Body of pancreas (tissue), 4 donors: ENCODE data around the gene CEND1. TPM values are rescaled to one million over a fixed set of nuclear protein-coding genes. Genes with fewer than 3 reads are reported as not detected.

Source experiments
- ATAC-seq: fragments of 150-250 bp; one replicate; pipeline ENCODE4 v1.9.1; 2016
- DNase-seq, 4 donors: peaks; one replicate each; pipeline ENCODE4 v3.0.0-alpha.2; 2019
- H3K27ac ChIP-seq, 4 donors: fragments of 200-600 bp; sonication (generic); 1 replicate in 3 of 4; 2 replicates in 1 of 4; pipeline versions ENCODE4 v1.5.1 to v1.6.1; 2016 to 2019; ENCODE audit warnings: mild to moderate bottlenecking in 1 of 4, mixed read lengths in 1 of 4, moderate library complexity in 1 of 4
- H3K27me3 ChIP-seq, 2 donors: fragments of 200-600 bp; sonication (generic); one replicate each; pipeline ENCODE4 v1.6.0; 2016; ENCODE audit warnings: mild to moderate bottlenecking in 1 of 2
- H3K36me3 ChIP-seq, 2 donors: fragments of 200-600 bp; sonication (generic); replicated peaks in 1 of 2; 2 replicates each; pipeline ENCODE4 v1.5.1; 2016; ENCODE audit warnings: low read depth in 2 of 2; ENCODE audit not compliant: insufficient read depth in 1 of 2
- H3K4me1 ChIP-seq: fragments of 200-600 bp; sonication (generic); one replicate; pipeline ENCODE4 v1.6.0; 2016
- H3K4me3 ChIP-seq, 2 donors: fragments of 200-600 bp; sonication (generic); 1 replicate in 1 of 2; 2 replicates in 1 of 2; pipeline ENCODE4 v1.5.1; 2016 to 2019
- H3K9me3 ChIP-seq, 3 donors: fragments of 200-600 bp; sonication (generic); 1 replicate in 2 of 3; 2 replicates in 1 of 3; pipeline ENCODE4 v1.5.1; 2016
- POLR2A ChIP-seq, 3 donors: fragments of 450-650 bp; IDR thresholded peaks; one replicate each; pipeline ENCODE4 v1.6.1; 2016; ENCODE audit warnings: antibody characterized with exemption in 3 of 3, mild to moderate bottlenecking in 2 of 3
- WGBS, 2 donors: methylation state at CpG; one replicate each; pipeline ENCODE4 v1.1.5; 2017; 5-methylcytosine and 5-hydroxymethylcytosine counted together
- intact Hi-C: fragments of 100-400 bp; cut with DNase I; formaldehyde crosslinking; loops from one replicate; pipeline ENCODE4 v1.15.1; 2023
- total RNA-seq, 2 donors: library from RNA; depleted of rRNA; stranded (reverse); fragments of >200 nt; gene quantifications; one replicate each; pipeline ENCODE4 v1.1.0, GENCODE V29; 2016
- TF ChIP-seq, protein P1 (sequence below), 7 experiments: fragments of 450-650 bp in 4 of 7; fragments of 200-600 bp in 3 of 7; sonication (generic) in 3 of 7; IDR thresholded peaks; one replicate each; pipeline ENCODE4 v1.5.1; 2016 to 2019; ENCODE audit warnings: antibody characterized with exemption in 7 of 7

CEND1 gene
- total RNA-seq, 2 donors from 2014 or later, result 0.78 TPM; not detected in 1

DNA sequence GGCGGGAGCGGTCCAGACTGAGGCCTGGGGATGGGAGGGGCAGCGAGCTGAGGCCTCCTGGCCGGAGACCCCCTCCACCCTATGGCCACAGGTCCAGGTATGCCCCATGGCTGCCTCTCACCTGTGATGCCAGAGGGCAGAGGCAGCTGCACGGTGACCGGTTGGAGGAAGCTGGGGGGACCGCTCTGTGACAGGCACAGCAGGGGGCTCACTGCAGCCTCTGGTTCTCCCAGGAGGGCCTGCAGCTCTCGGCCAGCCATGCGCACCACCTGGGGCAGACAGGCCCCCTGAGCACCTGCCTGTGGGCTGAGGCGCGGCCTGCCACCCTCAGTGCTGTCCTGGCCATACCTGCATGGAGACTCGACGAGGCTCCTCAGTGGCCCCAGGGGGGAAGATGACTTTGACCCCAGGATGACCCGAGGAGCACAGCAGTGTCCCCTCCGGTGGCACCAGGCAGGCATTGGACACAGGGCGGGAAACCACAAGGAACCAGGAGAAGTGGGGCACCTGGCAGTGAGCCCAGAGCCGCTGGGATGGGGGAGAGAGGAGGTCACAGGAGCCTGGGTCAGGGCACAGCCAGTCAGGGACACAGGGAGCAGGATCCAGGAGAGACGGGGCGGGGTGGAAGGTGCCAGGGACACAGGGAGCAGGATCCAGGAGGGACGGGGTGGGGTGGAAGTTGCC, 11.3 kb upstream of the CEND1 start:
- ATAC-seq, result no peak

DNA sequence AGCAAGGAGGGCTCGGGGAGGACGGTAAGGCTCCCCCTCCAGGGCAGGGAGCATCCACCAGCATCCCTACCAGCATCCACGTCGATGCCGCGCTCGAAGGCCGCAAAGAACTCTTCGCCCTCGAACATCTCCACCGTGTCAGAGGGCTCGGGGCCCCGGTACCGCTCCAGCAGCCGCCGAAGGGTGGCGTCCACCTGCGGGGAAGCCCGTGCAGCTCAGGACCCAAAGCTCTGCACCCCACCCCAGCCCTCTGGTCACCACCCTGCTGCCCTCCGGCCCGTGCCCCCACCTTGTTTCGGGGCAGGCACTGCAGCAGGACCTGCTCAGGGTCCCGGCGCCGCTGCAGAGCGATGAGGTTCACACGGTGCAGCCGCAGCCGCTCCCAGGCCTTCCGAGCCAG, 10.6 kb upstream of the CEND1 start:
- Histone ChIP-seq H3K27me3 (no peaks in the 10 kb centered on the region), H3K4me3 (no peak overlapping the region), H3K27ac (no peak overlapping the region), H3K4me1 (peaks cover 51% of the 10 kb centered on the region), H3K36me3 (no peaks in the 10 kb centered on the region), H3K9me3 (no peaks in the 10 kb centered on the region)
- TF ChIP-seq, protein P1, sequence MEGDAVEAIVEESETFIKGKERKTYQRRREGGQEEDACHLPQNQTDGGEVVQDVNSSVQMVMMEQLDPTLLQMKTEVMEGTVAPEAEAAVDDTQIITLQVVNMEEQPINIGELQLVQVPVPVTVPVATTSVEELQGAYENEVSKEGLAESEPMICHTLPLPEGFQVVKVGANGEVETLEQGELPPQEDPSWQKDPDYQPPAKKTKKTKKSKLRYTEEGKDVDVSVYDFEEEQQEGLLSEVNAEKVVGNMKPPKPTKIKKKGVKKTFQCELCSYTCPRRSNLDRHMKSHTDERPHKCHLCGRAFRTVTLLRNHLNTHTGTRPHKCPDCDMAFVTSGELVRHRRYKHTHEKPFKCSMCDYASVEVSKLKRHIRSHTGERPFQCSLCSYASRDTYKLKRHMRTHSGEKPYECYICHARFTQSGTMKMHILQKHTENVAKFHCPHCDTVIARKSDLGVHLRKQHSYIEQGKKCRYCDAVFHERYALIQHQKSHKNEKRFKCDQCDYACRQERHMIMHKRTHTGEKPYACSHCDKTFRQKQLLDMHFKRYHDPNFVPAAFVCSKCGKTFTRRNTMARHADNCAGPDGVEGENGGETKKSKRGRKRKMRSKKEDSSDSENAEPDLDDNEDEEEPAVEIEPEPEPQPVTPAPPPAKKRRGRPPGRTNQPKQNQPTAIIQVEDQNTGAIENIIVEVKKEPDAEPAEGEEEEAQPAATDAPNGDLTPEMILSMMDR (IDR thresholded peaks at IDR 0.05), result no peak
- no peak for TF ChIP-seq POLR2A (IDR thresholded peaks at IDR 0.05)
- intact Hi-C loops, result no loop called here
- ATAC-seq, result no peak
- WGBS, 2 donors, result 88% methylated on average over 3 to 28 of the region's 30 CpGs
- DNase-seq, result no peak

More for the DNA sequence above, 11.3 kb upstream of the CEND1 start:
- WGBS, 2 donors, result 78 to 87% methylated on average over 4 to 20 of the region's 20 CpGs
- DNase-seq, result no peak
- no peak overlapping the region for H3K4me3 ChIP-seq
- TF ChIP-seq, protein P1 (IDR thresholded peaks at IDR 0.05), result no peak
- no peak for TF ChIP-seq POLR2A (IDR thresholded peaks at IDR 0.05)
- no peaks in the 10 kb centered on the region for H3K27me3 ChIP-seq
- no peak overlapping the region for H3K27ac ChIP-seq
- peaks cover 46% of the 10 kb centered on the region for H3K4me1 ChIP-seq
- intact Hi-C loops, result no loop called here
- no peaks in the 10 kb centered on the region for H3K9me3 ChIP-seq
- H3K36me3 ChIP-seq, result no peaks in the 10 kb centered on the region

DNA sequence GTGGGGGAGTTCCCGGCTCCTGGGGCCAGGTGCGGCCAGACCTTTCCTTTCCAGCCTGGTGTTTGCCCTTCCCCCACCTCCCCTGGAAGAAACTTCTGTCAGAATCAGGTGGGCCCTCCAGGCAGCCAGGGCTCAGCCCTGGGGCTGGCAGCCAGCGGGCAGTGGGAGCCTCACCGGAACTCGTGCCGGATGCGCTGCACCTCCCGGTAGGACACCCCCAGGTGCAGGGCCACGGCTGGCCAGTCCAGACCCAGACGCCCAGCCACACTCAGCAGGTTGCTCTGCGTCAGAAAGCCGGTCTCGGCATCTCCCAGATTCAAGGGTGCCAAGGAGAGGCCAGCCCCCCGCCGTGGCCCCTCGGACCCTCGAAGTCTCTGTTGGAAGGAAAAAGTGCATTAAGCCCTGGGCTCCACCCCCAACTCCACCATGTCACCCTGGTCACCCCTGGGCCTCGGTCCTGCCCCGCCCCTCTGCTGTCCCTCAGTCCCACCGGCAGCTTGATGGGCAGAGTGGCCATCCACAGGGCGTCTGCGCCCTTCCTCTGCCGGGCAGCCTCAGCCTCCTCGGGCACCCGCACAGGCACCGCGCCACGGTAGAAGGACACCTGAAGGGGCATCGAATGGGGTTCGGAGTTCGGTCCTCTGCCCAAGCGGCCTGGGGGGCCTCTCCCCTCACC, 9.9 kb upstream of the CEND1 start:
- 86 to 88% methylated on average over 16 to 31 of the region's 32 CpGs for WGBS, 2 donors
- intact Hi-C loops, result no loop called here
- Histone ChIP-seq H3K27me3 (no peaks in the 10 kb centered on the region), H3K9me3 (no peaks in the 10 kb centered on the region), H3K4me3 (no peak overlapping the region), H3K4me1 (peaks cover 49% of the 10 kb centered on the region), H3K27ac (no peak overlapping the region), H3K36me3 (no peaks in the 10 kb centered on the region)
- ATAC-seq, result no peak
- DNase-seq, result no peak
- TF ChIP-seq POLR2A (IDR thresholded peaks at IDR 0.05), result no peak
- TF ChIP-seq, protein P1 (IDR thresholded peaks at IDR 0.05), result no peak

DNA sequence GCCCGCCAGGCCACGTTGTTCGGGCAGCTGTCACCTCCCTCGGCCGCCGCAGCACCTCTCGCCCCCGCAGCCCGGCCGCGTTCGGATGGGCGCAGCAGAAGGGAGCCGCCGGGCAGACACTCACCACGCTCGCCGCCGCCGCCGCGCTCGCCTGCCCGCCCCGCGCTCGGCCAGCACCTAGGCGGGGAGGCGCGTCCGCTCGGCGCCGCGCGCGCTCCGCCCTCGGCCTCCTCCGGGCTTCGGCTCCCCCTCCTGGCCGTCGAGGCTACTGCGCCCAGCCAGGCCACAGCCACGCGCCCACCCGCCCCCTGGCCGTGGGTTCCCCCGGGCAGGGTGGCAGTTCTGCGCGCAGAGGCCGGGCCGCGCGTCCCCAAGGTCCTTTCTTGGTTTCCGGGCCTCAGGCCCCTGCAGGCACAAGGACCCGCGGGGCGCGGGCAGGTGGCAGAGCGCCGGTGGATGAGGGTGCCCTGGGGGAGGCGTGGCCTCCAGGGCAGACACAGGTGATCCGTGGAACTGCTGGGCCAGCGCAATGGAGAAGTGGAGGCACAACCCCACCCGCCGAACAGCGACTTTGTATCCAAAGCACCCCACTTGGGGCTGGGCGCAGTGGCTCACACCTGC, 8.3 kb upstream of the CEND1 start, which contains the start of gene SLC25A22:
Gene SLC25A22 (minus strand): TSS at position 189 of the 621 bp plus-strand sequence. CDS start 3,275 bp downstream, outside the sequence.
- ATAC-seq (peak; percentile 66), DNase-seq (peak; percentile 77 to 85 (median 80))
- H3K27ac ChIP-seq, result peak within 1 kb of the TSS; percentile 93 to 98 (median 97)
- no peaks in the 10 kb centered on the region for H3K36me3 ChIP-seq
- no peaks in the 10 kb centered on the region for H3K27me3 ChIP-seq
- WGBS, 2 donors, result 2% methylated on average over 69 of the region's 69 CpGs; no CpG with 5 or more reads in 1 of the 2 donors
- H3K4me1 ChIP-seq, result peaks cover 49% of the 10 kb centered on the region
- H3K4me3 ChIP-seq, result peak within 1 kb of the TSS; percentile 47 to 51
- TF ChIP-seq, protein P1 (IDR thresholded peaks at IDR 0.05), result peak; percentile 62 to 95 (median 83)
- TF ChIP-seq POLR2A (IDR thresholded peaks at IDR 0.05), result no peak
- H3K9me3 ChIP-seq, result no peaks in the 10 kb centered on the region
- intact Hi-C loops, result no loop called here
